Tibial artery (tissue), 4 donors: ENCODE data around the gene TEDC2.
A peak's percentile ranks its signal among the peaks of the same experiment; 100 is the strongest.

Experiments
- DNase-seq, 2 donors: peaks; one replicate each; pipeline ENCODE4 v3.0.0-alpha.2; 2019
- H3K27ac ChIP-seq, 2 donors: fragments of 200-600 bp; sonication (generic) in 1 of 2; 1 replicate in 1 of 2; 2 replicates in 1 of 2; pipeline ENCODE4 v1.5.1; 2018 to 2019; ENCODE audit warnings: mild to moderate bottlenecking in 1 of 2
- H3K27me3 ChIP-seq, 2 donors: fragments of 200-600 bp; sonication (generic) in 1 of 2; one replicate each; pipeline versions ENCODE4 v1.5.1 to v1.6.0; 2016 to 2019
- H3K36me3 ChIP-seq, 3 donors: fragments of 200-600 bp; sonication (generic) in 2 of 3; one replicate each; pipeline ENCODE4 v1.5.1; 2016 to 2019; ENCODE audit warnings: mild to moderate bottlenecking in 2 of 3
- H3K4me1 ChIP-seq, 4 donors: fragments of 200-600 bp; sonication (generic) in 2 of 4; 1 replicate in 3 of 4; 2 replicates in 1 of 4; pipeline ENCODE4 v1.5.1; 2016 to 2019
- H3K4me3 ChIP-seq, 2 donors: fragments of 200-600 bp; sonication (generic) in 1 of 2; 1 replicate in 1 of 2; 2 replicates in 1 of 2; pipeline ENCODE4 v1.5.1; 2018 to 2019; ENCODE audit warnings: mild to moderate bottlenecking in 2 of 2
- H3K9me3 ChIP-seq, 3 donors: fragments of 200-600 bp; sonication (generic) in 1 of 3; one replicate each; pipeline ENCODE4 v1.5.1; 2016 to 2019
- intact Hi-C: fragments of 100-400 bp; cut with DNase I; formaldehyde crosslinking; loops from one replicate; pipeline ENCODE4 v1.15.0; 2023; ENCODE audit warnings: low total_unique reads
- TF ChIP-seq, protein P1 (sequence below), 2 experiments: fragments of 200-600 bp in 1 of 2; fragments of 450-650 bp in 1 of 2; IDR thresholded peaks; one replicate each; pipeline ENCODE4 v1.5.1; 2017 to 2019; ENCODE audit warnings: antibody characterized with exemption in 2 of 2, mild to moderate bottlenecking in 1 of 2, moderate library complexity in 1 of 2

Gene TEDC2

GRCh38 chr16:2511996-2512734 is 52.3 kb downstream of the TEDC2 start:
- Histone ChIP-seq H3K36me3 (peaks cover 0 to 5% (median 0%) of the 10 kb centered on the region in 3 donors), H3K4me1 (peaks cover 0 to 43% (median 41%) of the 10 kb centered on the region in 4 donors), H3K27ac (peak overlapping the region in 1 of 2 donors; percentile 99), H3K4me3 (no peak overlapping the region), H3K27me3 (no peaks in the 10 kb centered on the region), H3K9me3 (no peaks in the 10 kb centered on the region)
- TF ChIP-seq, protein P1, sequence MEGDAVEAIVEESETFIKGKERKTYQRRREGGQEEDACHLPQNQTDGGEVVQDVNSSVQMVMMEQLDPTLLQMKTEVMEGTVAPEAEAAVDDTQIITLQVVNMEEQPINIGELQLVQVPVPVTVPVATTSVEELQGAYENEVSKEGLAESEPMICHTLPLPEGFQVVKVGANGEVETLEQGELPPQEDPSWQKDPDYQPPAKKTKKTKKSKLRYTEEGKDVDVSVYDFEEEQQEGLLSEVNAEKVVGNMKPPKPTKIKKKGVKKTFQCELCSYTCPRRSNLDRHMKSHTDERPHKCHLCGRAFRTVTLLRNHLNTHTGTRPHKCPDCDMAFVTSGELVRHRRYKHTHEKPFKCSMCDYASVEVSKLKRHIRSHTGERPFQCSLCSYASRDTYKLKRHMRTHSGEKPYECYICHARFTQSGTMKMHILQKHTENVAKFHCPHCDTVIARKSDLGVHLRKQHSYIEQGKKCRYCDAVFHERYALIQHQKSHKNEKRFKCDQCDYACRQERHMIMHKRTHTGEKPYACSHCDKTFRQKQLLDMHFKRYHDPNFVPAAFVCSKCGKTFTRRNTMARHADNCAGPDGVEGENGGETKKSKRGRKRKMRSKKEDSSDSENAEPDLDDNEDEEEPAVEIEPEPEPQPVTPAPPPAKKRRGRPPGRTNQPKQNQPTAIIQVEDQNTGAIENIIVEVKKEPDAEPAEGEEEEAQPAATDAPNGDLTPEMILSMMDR (IDR thresholded peaks at IDR 0.05) = no peak
- intact Hi-C loops = no loop called here
- DNase-seq = no peak

DNA sequence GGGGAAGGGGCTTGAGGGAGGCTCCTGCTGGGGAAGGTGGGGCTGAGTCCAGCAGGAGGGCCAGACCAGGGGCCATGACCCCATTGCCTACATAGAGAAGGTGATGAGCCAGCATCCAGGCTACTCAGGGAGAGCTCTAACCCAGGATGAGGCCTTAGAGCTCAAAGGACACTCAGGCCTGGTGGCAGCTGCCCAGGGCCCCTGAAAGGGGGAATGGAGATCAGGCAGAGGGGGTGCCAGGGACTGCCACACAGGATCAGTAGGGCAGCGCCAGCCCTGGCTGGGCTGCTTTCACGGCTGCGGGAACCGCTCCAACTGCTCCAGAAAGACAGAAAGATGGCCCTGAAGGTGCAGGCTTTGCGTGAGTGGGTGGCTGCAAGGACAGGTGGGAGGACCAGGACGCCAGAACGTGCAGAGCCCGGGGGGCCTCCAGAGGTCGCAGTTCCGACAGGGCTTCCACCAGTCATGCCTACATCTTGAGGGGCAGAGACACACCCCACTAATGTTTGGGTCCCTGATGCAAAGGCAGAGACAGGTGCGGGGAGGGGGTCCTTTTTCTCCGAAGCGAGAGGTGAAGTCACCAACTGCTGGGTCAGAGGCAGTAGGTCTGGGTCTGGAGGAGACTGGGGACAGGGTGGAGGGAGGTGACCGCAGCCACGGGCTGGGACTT is 53.0 kb downstream of the TEDC2 start:
- intact Hi-C loops = no loop called here
- no peak for DNase-seq
- peaks cover 0 to 5% (median 0%) of the 10 kb centered on the region in 3 donors for H3K36me3 ChIP-seq
- no peaks in the 10 kb centered on the region for H3K27me3 ChIP-seq
- H3K27ac ChIP-seq = peak overlapping the region; percentile 99
- TF ChIP-seq, protein P1 (IDR thresholded peaks at IDR 0.05) = no peak
- peaks cover 0 to 50% (median 47%) of the 10 kb centered on the region in 4 donors for H3K4me1 ChIP-seq
- H3K4me3 ChIP-seq = peak overlapping the region; percentile 89 to 99
- no peaks in the 10 kb centered on the region for H3K9me3 ChIP-seq

DNA sequence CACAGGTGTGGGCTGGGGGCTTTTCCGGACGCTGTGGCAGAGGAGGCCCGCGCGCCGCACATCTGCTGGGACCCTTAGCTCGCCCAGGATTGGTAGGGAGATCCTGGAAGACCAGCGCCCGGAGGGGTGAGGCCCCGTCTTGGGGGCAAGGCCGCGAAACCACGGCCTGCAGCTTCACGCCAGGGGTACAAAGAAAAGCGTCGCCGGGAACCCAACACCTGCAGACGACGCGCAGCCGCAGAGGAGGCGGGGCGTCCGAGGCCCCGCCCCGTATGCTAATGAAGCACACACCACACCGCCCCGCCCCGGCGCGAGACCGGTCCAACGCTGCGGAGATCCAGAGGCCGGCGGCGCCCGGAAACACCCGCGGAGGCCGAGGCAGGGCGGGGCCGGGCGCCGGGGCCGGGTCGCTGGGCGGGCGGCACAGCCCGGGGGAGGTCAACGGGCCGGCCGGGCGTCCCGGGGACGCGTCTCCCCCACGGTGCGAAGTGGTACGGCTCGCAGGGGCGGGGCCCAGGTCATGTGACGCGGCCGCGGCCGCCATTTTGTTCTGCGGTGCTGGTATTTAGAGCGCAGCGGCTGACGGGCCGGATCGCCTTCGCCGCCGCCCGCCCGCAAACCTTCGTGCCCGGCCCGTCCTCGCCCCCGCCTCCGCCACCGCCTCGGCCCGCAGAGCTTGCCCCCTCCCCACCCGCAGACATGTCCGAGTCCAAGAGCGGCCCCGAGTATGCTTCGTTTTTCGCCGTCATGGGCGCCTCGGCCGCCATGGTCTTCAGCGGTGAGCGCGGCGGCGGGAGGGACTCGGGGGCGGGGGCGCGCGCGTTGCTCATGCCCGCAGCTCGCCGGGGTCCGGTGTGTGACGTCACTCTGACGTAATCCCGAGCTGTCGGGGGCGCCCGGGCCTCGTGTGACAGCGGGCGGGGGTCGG is 53.8 kb downstream of the TEDC2 start, which contains the start of gene ATP6V0C:
Gene ATP6V0C (plus strand): TSS at position 548 of the 928 bp plus-strand sequence. CDS start 152 bp downstream, at position 700.
- Histone ChIP-seq H3K4me1 (peaks cover 0 to 58% (median 55%) of the 10 kb centered on the region in 4 donors), H3K36me3 (peaks cover 0 to 5% (median 0%) of the 10 kb centered on the region in 3 donors), H3K27me3 (no peaks in the 10 kb centered on the region), H3K4me3 (peak within 1 kb of the TSS; percentile 89 to 99), H3K9me3 (no peaks in the 10 kb centered on the region), H3K27ac (peak within 1 kb of the TSS; percentile 99)
- TF ChIP-seq, protein P1 (IDR thresholded peaks at IDR 0.05) = no peak
- DNase-seq = peak; percentile 94 to 95
- intact Hi-C loops = no loop called here
